K562 (cell line): ENCODE data around the gene DPY19L1. TPM values are rescaled to one million over a fixed set of nuclear protein-coding genes. Genes with fewer than 3 reads are reported as not detected.
"Not testable (repeated sequence)": the region's sequence is repeated elsewhere in the genome, so short reads cannot be mapped to it uniquely, and the experiment has no call there.

Source experiments
- ATAC-seq: fragments of 200-7000 bp; cut with Tn5 transposase; 3 replicates; pipeline ENCODE4 v1.9.1; 2020; ENCODE audit warnings: moderate library complexity
- BruUV-seq: library from RNA; stranded (reverse); fragments of 400-500 nt; replicated peaks from 2 replicates; lab custom pipeline; 2021; lab: Mats Ljungman, UMichigan
- CTCF ChIA-PET: fragments of 300-600 bp; formaldehyde crosslinking; extraction: SDS; loops from one replicate; lab custom pipeline; 2021; ENCODE audit warnings: low intra/inter-chr PET ratio; lab: Yijun Ruan, JAX
- POLR2A ChIA-PET: fragments of 300-600, 350-650 bp; sonication (Branson Sonifier 250); formaldehyde crosslinking; extraction: SDS; loops from one replicate; lab custom pipeline; 2021; ENCODE audit warnings: antibody characterized with exemption, inconsistent platforms; lab: Yijun Ruan, JAX
- DNase-seq, 4 experiments: peaks; one replicate each; pipeline versions ENCODE4 v3.0.0 to v3.0.0-alpha.2; 2011 to 2018; ENCODE audit warnings: low spot score in 3 of 4, mixed read lengths in 3 of 4; ENCODE audit errors: extremely low read depth in 1 of 4
- FAIRE-seq: peaks from 2 replicates; lab custom pipeline; 2011; peaks lifted over from hg19 to GRCh38; lab: Jason Lieb, UNC
- H2AFZ ChIP-seq: 2 replicates; pipeline ENCODE4 v1.6.0; 2011; ENCODE audit warnings: low read depth, low read length, control low read depth, inconsistent platforms
- H3K27ac ChIP-seq: fragments of 200-600 bp; 3 replicates; pipeline ENCODE4 v1.8.0; 2011; ENCODE audit warnings: low read depth, mild to moderate bottlenecking, control low read depth, inconsistent platforms, low read length, moderate library complexity, mixed read lengths; ENCODE audit errors: extremely low read depth
- H3K27me3 ChIP-seq, 2 experiments: fragments of 300-600 bp in 1 of 2; 2 replicates in 1 of 2; 3 replicates in 1 of 2; pipeline versions ENCODE4 v1.6.0 to v1.8.0; 2011; ENCODE audit warnings: inconsistent platforms in 2 of 2, low read length in 2 of 2, mild to moderate bottlenecking in 1 of 2, mixed read lengths in 1 of 2, moderate library complexity in 1 of 2; ENCODE audit not compliant: control insufficient read depth in 2 of 2, insufficient read depth in 2 of 2
- H3K36me3 ChIP-seq: fragments of 300-600 bp; 3 replicates; pipeline ENCODE4 v1.8.0; 2011; ENCODE audit warnings: mild to moderate bottlenecking, low read length, inconsistent platforms; ENCODE audit not compliant: control insufficient read depth, insufficient read depth
- H3K4me1 ChIP-seq, 2 experiments: fragments of 200-600 bp in 1 of 2; replicated peaks in 1 of 2; 2 replicates in 1 of 2; 3 replicates in 1 of 2; pipeline versions ENCODE4 v1.5.1 to v1.8.0; 2011; ENCODE audit warnings: inconsistent platforms in 2 of 2, low read length in 2 of 2, mild to moderate bottlenecking in 1 of 2, mixed read lengths in 1 of 2, moderate library complexity in 1 of 2; ENCODE audit not compliant: control insufficient read depth in 2 of 2, insufficient read depth in 2 of 2
- H3K4me2 ChIP-seq: 2 replicates; pipeline ENCODE4 v1.6.1; 2011; ENCODE audit warnings: low read length, control low read depth, inconsistent platforms, mixed read lengths; ENCODE audit not compliant: insufficient read depth
- H3K4me3 ChIP-seq: fragments of 200-600 bp; sonication (generic), shearing (Covaris generic); 2 replicates; pipeline ENCODE4 v1.5.1; 2016; ENCODE audit warnings: control low read depth, inconsistent platforms
- H3K79me2 ChIP-seq: fragments of 200-600 bp; 3 replicates; pipeline ENCODE4 v1.8.0; 2011; ENCODE audit warnings: low read length, inconsistent platforms; ENCODE audit not compliant: control insufficient read depth, insufficient read depth
- H3K9ac ChIP-seq, 2 experiments: 2 replicates each; pipeline versions ENCODE4 v1.6.0 to v1.6.1; 2011; ENCODE audit warnings: low read depth in 2 of 2, low read length in 2 of 2, control low read depth in 1 of 2, inconsistent platforms in 1 of 2, mild to moderate bottlenecking in 1 of 2, mixed read lengths in 1 of 2; ENCODE audit not compliant: insufficient read depth in 1 of 2
- H3K9me1 ChIP-seq: one replicate; pipeline ENCODE4 v1.6.0; 2011; ENCODE audit warnings: inconsistent platforms, mild to moderate bottlenecking, low read length, moderate library complexity; ENCODE audit not compliant: control insufficient read depth, insufficient read depth
- H3K9me3 ChIP-seq: replicated peaks from 2 replicates; pipeline ENCODE4 v1.5.1; 2011; ENCODE audit warnings: low read depth, low read length, inconsistent platforms; ENCODE audit not compliant: control insufficient read depth, insufficient read depth
- H4K20me1 ChIP-seq: replicated peaks from 2 replicates; pipeline ENCODE4 v1.6.1; 2011; ENCODE audit warnings: low read length, inconsistent platforms, mixed read lengths; ENCODE audit not compliant: control insufficient read depth, insufficient read depth
- CBFA2T3 ChIP-seq: fragments of 450-650 bp; IDR thresholded peaks from 2 replicates; pipeline ENCODE4 v1.6.1; 2017
- FOXJ2 ChIP-seq: fragments of 200-800 bp; sonication (Bioruptor generic); IDR thresholded peaks from 2 replicates; pipeline ENCODE4 v1.6.1; 2016; ENCODE audit warnings: missing genetic modification characterization, missing compliant biosample characterization
- IFI16 ChIP-seq: fragments of 250-450 bp; sonication (Bioruptor Pico); IDR thresholded peaks from 2 replicates; pipeline ENCODE4 v2.1.2; 2022; ENCODE audit warnings: mild to moderate bottlenecking, inconsistent platforms
- PHF20 ChIP-seq: fragments of 450-650 bp; IDR thresholded peaks from 2 replicates; pipeline ENCODE4 v1.6.1; 2018; ENCODE audit not compliant: partially characterized antibody
- PTRF ChIP-seq: fragments of 450-650 bp; IDR thresholded peaks from 2 replicates; pipeline ENCODE4 v1.6.1; 2016; ENCODE audit warnings: mild to moderate bottlenecking, missing genetic modification characterization, missing compliant biosample characterization
- SAP30 ChIP-seq: fragments of 200-600 bp; sonication (generic); IDR thresholded peaks from 2 replicates; pipeline ENCODE4 v1.6.1; 2012; ENCODE audit warnings: borderline replicate concordance, low read depth, mild to moderate bottlenecking, moderate library complexity, low read length, control low read depth, inconsistent platforms; ENCODE audit not compliant: insufficient read depth, poor library complexity, severe bottlenecking
- SLC30A9 ChIP-seq: fragments of 250-450 bp; sonication (Bioruptor Pico); IDR thresholded peaks from 2 replicates; pipeline ENCODE4 v1.8.0; 2022; ENCODE audit warnings: mild to moderate bottlenecking, moderate library complexity
- ZBTB2 ChIP-seq: fragments of 450-650 bp; IDR thresholded peaks from 2 replicates; pipeline ENCODE4 v1.6.1; 2016; ENCODE audit warnings: antibody characterized with exemption
- ZNF124 ChIP-seq: sonication (generic); formaldehyde crosslinking; IDR thresholded peaks from 2 replicates; pipeline ENCODE4 v1.8.1; 2022; ENCODE audit warnings: missing genetic modification reagents
- ZNF445 ChIP-seq: fragments of 250-450 bp; sonication (Bioruptor Pico); IDR thresholded peaks from 2 replicates; pipeline ENCODE4 v1.4.0; 2020; ENCODE audit warnings: low read depth, mild to moderate bottlenecking, moderate library complexity
- ZNF76 ChIP-seq: fragments of 250-450 bp; sonication (Bioruptor Pico); IDR thresholded peaks from 2 replicates; pipeline ENCODE4 v1.4.0; 2020; ENCODE audit warnings: mild to moderate bottlenecking, moderate library complexity, borderline replicate concordance
- WGBS: fragments of 100-300 bp; shearing (Covaris generic); methylation state at CpG from one replicate; pipeline ENCODE4 v1.1.6; 2016; ENCODE audit warnings: low coverage, mixed read lengths; ENCODE audit not compliant: insufficient coverage; ENCODE audit errors: missing lambda C conversion rate; 5-methylcytosine and 5-hydroxymethylcytosine counted together
- in situ Hi-C: fragments of 300-500 bp; cut with MboI; formaldehyde crosslinking; loops from 4 replicates; pipeline ENCODE4 v1.15.0; 2018; ENCODE audit warnings: inconsistent platforms, mixed read lengths
- intact Hi-C: fragments of 100-400 bp; cut with micrococcal nuclease; formaldehyde crosslinking; loops from 2 replicates; pipeline ENCODE4 v1.14.2; 2022
- polyA plus RNA-seq, 8 experiments: library from polyadenylated mRNA; depleted of rRNA in 4 of 8; stranded (reverse) in 5 of 8; unstranded in 3 of 8; fragments of >200 nt; fragmentation: Nextera tagmentation in 2 of 8; fragmentation: Illumina TruSeq in 1 of 8; extraction: Ambion mirVana in 2 of 8; extraction: Trizol in 1 of 8; gene quantifications; 2 replicates each; pipeline versions ENCODE4 v1.2.1 to v1.2.3, GENCODE V29; 2011 to 2014; ENCODE audit warnings: inconsistent platforms in 1 of 8, missing spikeins in 1 of 8
- total RNA-seq, 7 experiments: library from RNA; depleted of rRNA in 6 of 7; stranded (reverse); fragments of >200 nt in 6 of 7; fragmentation: Illumina TruSeq in 2 of 7; extraction: Trizol in 2 of 7; gene quantifications; 2 replicates each; pipeline versions ENCODE4 v1.2.1 to v1.2.3, GENCODE V29; 2011 to 2021; ENCODE audit warnings: low replicate concordance in 1 of 7

Gene DPY19L1
- total and polyA plus RNA-seq, 9 of the 15 experiments (the other 6 are each of a cell fraction or from before 2014, with no cell fraction given): 4.0 to 34.3 (median 22.1) TPM

GRCh38 chr7:34979124-34979523, 58.2 kb downstream of the DPY19L1 start:
- WGBS: 50% methylated on average over 2 of the region's 2 CpGs
- DNase-seq, H3K36me3 ChIP-seq, ATAC-seq, H3K4me2 ChIP-seq, CTCF ChIA-PET, H3K4me1 ChIP-seq, H3K9me1 ChIP-seq, POLR2A ChIA-PET, H3K79me2 ChIP-seq, H4K20me1 ChIP-seq, H3K27ac ChIP-seq, H3K4me3 ChIP-seq, H3K9ac ChIP-seq, H3K9me3 ChIP-seq, H3K27me3 ChIP-seq, in situ Hi-C loops, FAIRE-seq, H2AFZ ChIP-seq, BruUV-seq, intact Hi-C loops: not testable (repeated sequence)

- no peak overlapping the region for H3K4me2 ChIP-seq
- no peaks in the 10 kb centered on the region for H3K9me1 ChIP-seq
- in situ Hi-C loops (no loop called here), intact Hi-C loops (no loop called here)
- H3K27ac ChIP-seq: no peak overlapping the region
- no peaks in the 10 kb centered on the region for H3K4me1 ChIP-seq
- DNase-seq (no peak), ATAC-seq (no peak), FAIRE-seq (no peak)
- H3K36me3 ChIP-seq: peaks cover 2% of the 10 kb centered on the region; the same call in 2 of the 3 replicates
- no TSS peak for BruUV-seq
- TF ChIP-seq SAP30: no peak
- no peak for TF ChIP-seq ZNF124 (CRISPR knock-in tag)
- TF ChIP-seq IFI16 (CRISPR knock-in tag): no peak
- TF ChIP-seq ZBTB2: no peak
- no peak for TF ChIP-seq ZNF445
- no peak for TF ChIP-seq SLC30A9 (CRISPR knock-in tag)
- no peak for TF ChIP-seq ZNF76 (CRISPR knock-in tag)
- TF ChIP-seq PHF20: no peak
- TF ChIP-seq FOXJ2 (tag): no peak
- no peak for TF ChIP-seq PTRF (tag)
- TF ChIP-seq CBFA2T3: no peak
- H3K79me2 ChIP-seq: no peaks in the 10 kb centered on the region
- no peaks in the 10 kb centered on the region for H3K27me3 ChIP-seq
- CTCF ChIA-PET: no interaction called here
- WGBS: 73% methylated on average over 3 of the region's 3 CpGs
- no peaks in the 10 kb centered on the region for H3K9me3 ChIP-seq
- no peak overlapping the region for H3K9ac ChIP-seq
- H2AFZ ChIP-seq: no peak overlapping the region
- no peaks in the 10 kb centered on the region for H4K20me1 ChIP-seq
- POLR2A ChIA-PET: no interaction called here
- H3K4me3 ChIP-seq: no peak overlapping the region
Measured at GRCh38 chr7:34973400-34973760, 63.9 kb downstream of the DPY19L1 start.
